HUES48 (cell line): Measurements from ENCODE around the gene TASL.

Experiments used
- H3K27ac ChIP-seq: one replicate; pipeline ENCODE4 v1.7.0; 2013; ENCODE audit warnings: low read depth, low read length, inconsistent platforms
- H3K27me3 ChIP-seq: 2 replicates; pipeline ENCODE4 v1.6.1; 2013; ENCODE audit warnings: mild to moderate bottlenecking, low read length; ENCODE audit not compliant: control insufficient read depth, insufficient read depth
- H3K36me3 ChIP-seq: 2 replicates; pipeline ENCODE4 v1.6.1; 2013; ENCODE audit warnings: low read length; ENCODE audit not compliant: control insufficient read depth, insufficient read depth
- H3K4me1 ChIP-seq: 2 replicates; pipeline ENCODE4 v1.6.1; 2013; ENCODE audit warnings: mild to moderate bottlenecking, low read length; ENCODE audit not compliant: control insufficient read depth, insufficient read depth
- H3K4me3 ChIP-seq: 2 replicates; pipeline ENCODE4 v1.5.1; 2013; ENCODE audit warnings: mild to moderate bottlenecking, low read depth, low read length
- H3K9ac ChIP-seq: 2 replicates; pipeline ENCODE4 v1.6.1; 2013; ENCODE audit warnings: mild to moderate bottlenecking, low read depth, low read length, moderate library complexity
- H3K9me3 ChIP-seq: 2 replicates; pipeline ENCODE4 v1.6.1; 2013; ENCODE audit warnings: low read length; ENCODE audit not compliant: control insufficient read depth, insufficient read depth

The TASL gene

DNA sequence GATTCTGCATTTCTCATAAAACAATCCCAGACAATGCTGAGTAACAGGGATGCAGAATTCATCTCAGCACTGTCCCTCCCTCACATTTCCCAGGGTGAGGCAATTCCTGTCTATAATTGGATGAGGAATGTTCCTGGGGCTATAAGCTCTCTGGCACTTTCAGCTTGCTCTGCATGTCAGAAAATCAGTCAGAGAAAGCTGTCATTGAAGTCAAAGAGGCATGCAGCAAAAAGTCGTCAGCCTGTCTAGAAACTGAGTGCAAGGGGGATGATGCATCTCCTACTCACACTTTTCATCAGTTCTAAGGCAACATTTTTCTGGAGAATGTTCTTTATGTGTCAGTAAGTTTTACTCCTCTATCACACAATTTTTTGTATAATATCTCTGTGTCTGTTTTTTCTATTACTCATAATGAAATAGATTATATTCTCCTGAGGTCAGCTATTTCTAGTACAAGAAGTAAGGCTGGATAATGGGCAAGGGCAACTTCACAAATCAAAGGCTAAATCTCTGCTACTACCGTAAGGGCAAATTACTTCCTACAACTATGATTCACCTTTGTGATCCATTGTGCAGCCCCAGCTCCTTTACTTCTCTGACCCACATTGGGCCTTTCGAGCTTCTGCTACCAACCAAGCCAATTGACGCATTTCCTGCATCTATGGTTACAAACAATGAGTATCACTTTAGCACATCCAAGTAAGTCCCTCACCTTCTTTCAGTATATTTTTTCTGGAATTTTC lies 56.0 kb downstream of the TASL start:
- H3K27ac ChIP-seq, result no peak overlapping the region
- no peaks in the 10 kb centered on the region for H3K4me1 ChIP-seq
- H3K9ac ChIP-seq, result no peak overlapping the region
- H3K36me3 ChIP-seq, result no peaks in the 10 kb centered on the region
- no peaks in the 10 kb centered on the region for H3K27me3 ChIP-seq
- no peak overlapping the region for H3K4me3 ChIP-seq
- H3K9me3 ChIP-seq, result no peaks in the 10 kb centered on the region

DNA sequence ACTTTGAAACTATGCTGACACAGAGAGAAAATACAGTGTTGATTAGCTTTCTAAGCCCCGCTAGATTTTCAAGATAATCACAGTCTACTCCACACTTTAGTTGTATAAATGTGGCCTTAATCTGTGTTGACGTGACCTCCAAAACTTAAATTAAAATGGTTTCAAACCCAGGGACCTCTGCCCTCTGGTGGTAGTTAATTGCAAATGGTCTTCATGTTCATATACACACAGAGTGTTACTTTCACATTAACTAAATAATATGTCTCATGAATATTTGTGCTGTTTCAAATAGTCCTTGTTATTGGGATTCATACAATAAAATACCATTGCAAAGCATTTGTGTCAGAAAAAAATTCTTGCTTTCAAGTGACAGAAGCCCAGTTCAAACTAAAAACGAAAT lies 64.3 kb downstream of the TASL start:
- Histone ChIP-seq H3K4me3 (no peak overlapping the region), H3K4me1 (no peaks in the 10 kb centered on the region), H3K27ac (no peak overlapping the region), H3K9ac (no peak overlapping the region), H3K27me3 (no peaks in the 10 kb centered on the region), H3K36me3 (no peaks in the 10 kb centered on the region), H3K9me3 (no peaks in the 10 kb centered on the region)
